GM12801 (cell line): ENCODE measurements around the gene SIGLEC1.

Experiments
- TF ChIP-seq, protein P1 (sequence below): IDR thresholded peaks from one replicate; pipeline ENCODE4 v1.5.1; 2011; ENCODE audit warnings: control low read depth; ENCODE audit not compliant: insufficient read length; ENCODE audit errors: extremely low read depth

Gene SIGLEC1

GRCh38 chr20:3755269-3755668 is 42.9 kb upstream of the SIGLEC1 start:
- TF ChIP-seq, protein P1, sequence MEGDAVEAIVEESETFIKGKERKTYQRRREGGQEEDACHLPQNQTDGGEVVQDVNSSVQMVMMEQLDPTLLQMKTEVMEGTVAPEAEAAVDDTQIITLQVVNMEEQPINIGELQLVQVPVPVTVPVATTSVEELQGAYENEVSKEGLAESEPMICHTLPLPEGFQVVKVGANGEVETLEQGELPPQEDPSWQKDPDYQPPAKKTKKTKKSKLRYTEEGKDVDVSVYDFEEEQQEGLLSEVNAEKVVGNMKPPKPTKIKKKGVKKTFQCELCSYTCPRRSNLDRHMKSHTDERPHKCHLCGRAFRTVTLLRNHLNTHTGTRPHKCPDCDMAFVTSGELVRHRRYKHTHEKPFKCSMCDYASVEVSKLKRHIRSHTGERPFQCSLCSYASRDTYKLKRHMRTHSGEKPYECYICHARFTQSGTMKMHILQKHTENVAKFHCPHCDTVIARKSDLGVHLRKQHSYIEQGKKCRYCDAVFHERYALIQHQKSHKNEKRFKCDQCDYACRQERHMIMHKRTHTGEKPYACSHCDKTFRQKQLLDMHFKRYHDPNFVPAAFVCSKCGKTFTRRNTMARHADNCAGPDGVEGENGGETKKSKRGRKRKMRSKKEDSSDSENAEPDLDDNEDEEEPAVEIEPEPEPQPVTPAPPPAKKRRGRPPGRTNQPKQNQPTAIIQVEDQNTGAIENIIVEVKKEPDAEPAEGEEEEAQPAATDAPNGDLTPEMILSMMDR: no peak

GRCh38 chr20:3754276-3754630 is 41.9 kb upstream of the SIGLEC1 start:
- TF ChIP-seq, protein P1: no peak

DNA sequence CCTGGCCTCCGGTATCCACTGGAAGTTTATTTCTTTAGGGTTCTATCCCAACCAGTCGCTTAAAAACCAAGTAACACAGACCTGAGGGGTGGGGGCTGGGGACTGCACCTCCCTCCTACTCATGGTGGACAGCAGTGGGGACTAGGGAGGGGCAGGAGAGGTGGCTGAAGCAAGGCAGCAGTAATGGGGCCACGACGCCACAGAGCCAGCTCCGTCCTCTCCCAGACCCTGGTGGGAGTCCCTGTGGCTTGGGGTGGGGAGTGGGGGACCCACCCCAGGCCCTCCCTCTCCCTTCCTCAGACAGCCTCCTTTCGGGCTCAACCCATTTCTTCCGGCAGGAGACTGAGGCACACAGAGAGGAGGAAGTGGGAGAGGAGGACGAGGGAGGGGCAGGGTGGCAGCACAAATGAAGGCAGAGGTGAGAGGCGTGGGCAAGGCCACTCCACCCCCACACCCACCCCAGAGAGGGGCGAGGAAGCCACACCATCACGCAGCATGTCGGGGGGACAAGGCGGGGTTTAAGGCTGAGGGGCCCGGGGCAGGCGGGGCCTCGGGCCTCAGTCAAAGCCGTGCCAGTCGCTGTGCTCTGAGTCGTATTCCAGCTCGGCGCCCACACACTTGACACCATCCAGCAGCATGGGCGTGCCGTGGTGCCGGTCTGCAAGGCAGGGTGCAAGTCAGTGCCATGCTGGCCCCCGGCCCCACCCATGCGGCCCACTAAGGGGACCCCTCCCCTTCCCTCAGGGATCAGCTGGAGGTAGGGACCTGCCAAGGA is 41.3 kb upstream of the SIGLEC1 start:
- TF ChIP-seq, protein P1: no peak

GRCh38 chr20:3753098-3753497 is 40.7 kb upstream of the SIGLEC1 start:
- TF ChIP-seq, protein P1: peak; percentile 4

- TF ChIP-seq, protein P1: no peak
Observed at GRCh38 chr20:3752386-3752759, 40.0 kb upstream of the SIGLEC1 start.

GRCh38 chr20:3751675-3752385 is 39.4 kb upstream of the SIGLEC1 start:
- TF ChIP-seq, protein P1: no peak

DNA sequence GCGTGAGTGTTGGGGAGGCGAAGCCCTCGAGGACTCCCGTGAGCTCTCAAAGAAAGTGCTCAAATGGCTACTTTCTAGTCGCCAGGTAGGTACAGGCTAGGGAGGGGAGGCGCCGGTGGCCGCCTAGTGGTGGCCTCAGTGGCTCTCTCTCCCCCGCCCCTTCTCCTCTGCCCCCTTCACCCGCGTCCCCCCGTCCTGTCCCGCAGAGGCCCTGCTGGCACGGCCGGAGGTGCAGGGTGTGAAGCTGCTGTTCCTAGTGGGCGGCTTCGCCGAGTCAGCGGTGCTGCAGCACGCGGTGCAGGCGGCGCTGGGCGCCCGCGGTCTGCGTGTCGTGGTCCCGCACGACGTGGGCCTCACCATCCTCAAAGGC is 38.9 kb upstream of the SIGLEC1 start:
- TF ChIP-seq, protein P1: no peak
